Measurements from ENCODE around the gene EIF3B. TPM values are rescaled to one million over a fixed set of nuclear protein-coding genes. Genes with fewer than 3 reads are reported as not detected.
A peak's percentile ranks its signal among the peaks of the same experiment; 100 is the strongest.
"Not testable (repeated sequence)": the region's sequence is repeated elsewhere in the genome, so short reads cannot be mapped to it uniquely, and the experiment has no call there.

The EIF3B gene
- total and polyA plus RNA-seq, 12 donors: 48.6 to 102 (median 68.2) TPM

GRCh38 chr7:2330493-2330892, 24.1 kb upstream of the EIF3B start:
- Histone ChIP-seq H3K27me3 (no peaks in the 10 kb centered on the region), H3K4me3 (no peak overlapping the region), H3K4me1 (no peaks in the 10 kb centered on the region), H3K9me3 (no peaks in the 10 kb centered on the region), H3K27ac (no peak overlapping the region), H3K36me3 (no peaks in the 10 kb centered on the region)
- intact Hi-C loops (cut with DNase I): no loop called here
- ATAC-seq (no peak), DNase-seq (no peak)
- 90 to 100% methylated on average over 2 of the region's 2 CpGs for WGBS, 2 donors
- no peak for TF ChIP-seq CTCF (IDR thresholded peaks at IDR 0.05)

- Histone ChIP-seq H3K4me3 (no peak overlapping the region), H3K4me1 (no peaks in the 10 kb centered on the region), H3K27ac (no peak overlapping the region), H3K36me3 (no peaks in the 10 kb centered on the region), H3K9me3 (no peaks in the 10 kb centered on the region), H3K27me3 (no peaks in the 10 kb centered on the region)
- 93 to 98% methylated on average over 6 of the region's 6 CpGs for WGBS, 2 donors
- ATAC-seq (no peak), DNase-seq (no peak)
- TF ChIP-seq CTCF (IDR thresholded peaks at IDR 0.05): no peak
- intact Hi-C loops (cut with DNase I): no loop called here
These were observed 22.9 kb upstream of the EIF3B start for GRCh38 chr7:2331707-2332106.

- intact Hi-C loops (cut with DNase I); ATAC-seq; H3K4me1 ChIP-seq; H3K36me3 ChIP-seq; H3K27me3 ChIP-seq; DNase-seq; H3K27ac ChIP-seq; H3K4me3 ChIP-seq; H3K9me3 ChIP-seq: not testable (repeated sequence)
- 92 to 93% methylated on average over 4 of the region's 4 CpGs for WGBS, 2 donors
These were observed 21.9 kb upstream of the EIF3B start for GRCh38 chr7:2332606-2333231.

- H3K36me3 ChIP-seq: no peaks in the 10 kb centered on the region
- no peaks in the 10 kb centered on the region for H3K4me1 ChIP-seq
- H3K4me3 ChIP-seq: no peak overlapping the region
- ATAC-seq (no peak), DNase-seq (no peak)
- H3K27me3 ChIP-seq: no peaks in the 10 kb centered on the region
- WGBS, 2 donors: 94 to 96% methylated on average over 20 of the region's 20 CpGs
- no peaks in the 10 kb centered on the region for H3K9me3 ChIP-seq
- intact Hi-C loops (cut with DNase I): no loop called here
- TF ChIP-seq CTCF (IDR thresholded peaks at IDR 0.05): no peak
- no peak overlapping the region for H3K27ac ChIP-seq
These were observed 17.9 kb upstream of the EIF3B start for GRCh38 chr7:2336626-2337299.

- intact Hi-C loops (cut with DNase I): loop anchor here in 8 of 10 donors (2.0 to 10.0 kb wide), 8 partner anchors 93 to 770 kb away; no protein-coding TSS in a partner anchor
These were observed 7.1 kb upstream of the EIF3B start for GRCh38 chr7:2347351-2348063.

More at GRCh38 chr7:2347351-2348063, 7.1 kb upstream of the EIF3B start:
- H3K4me1 ChIP-seq, H3K36me3 ChIP-seq, DNase-seq, H3K4me3 ChIP-seq, H3K9me3 ChIP-seq, H3K27me3 ChIP-seq: not testable (repeated sequence)
- WGBS, 2 donors: 87 to 90% methylated on average over 15 of the region's 15 CpGs
- ATAC-seq: peak in 4 of 8 donors; percentile 6 to 28 (median 24)
- H3K27ac ChIP-seq: peak overlapping the region in 4 of 10 donors; percentile 19 to 60 (median 34)

All from heart right ventricle (tissue), 16 donors.